ENCODE data around the gene COX8A. TPM values are rescaled to one million over a fixed set of nuclear protein-coding genes. Genes with fewer than 3 reads are reported as not detected.

Gene COX8A
- total RNA-seq, 1 donor from 2014 or later: 389 TPM

GRCh38 chr11:64010783-64011182, 36.4 kb downstream of the COX8A start:
- no peak for TF ChIP-seq CTCF (conservative IDR thresholded peaks at IDR 0.05)
- Mint-ChIP-seq H3K36me3 (ENCODE audit: low read depth) (no peaks in the 10 kb centered on the region), H3K27me3 (ENCODE audit: low read depth) (peaks cover 29% of the 10 kb centered on the region), H3K27ac (ENCODE audit: unreplicated experiment) (no peak overlapping the region), H3K9me3 (no peaks in the 10 kb centered on the region), H3K4me3 (no peak overlapping the region), H3K4me1 (peaks cover 35% of the 10 kb centered on the region)
- DNase-seq (ENCODE audit: low read depth, low spot score): no peak

GRCh38 chr11:64011371-64011770, 37.0 kb downstream of the COX8A start:
- Mint-ChIP-seq H3K27ac (ENCODE audit: unreplicated experiment) (no peak overlapping the region), H3K36me3 (ENCODE audit: low read depth) (no peaks in the 10 kb centered on the region), H3K9me3 (no peaks in the 10 kb centered on the region), H3K4me1 (peaks cover 36% of the 10 kb centered on the region), H3K27me3 (ENCODE audit: low read depth) (peaks cover 24% of the 10 kb centered on the region), H3K4me3 (no peak overlapping the region)
- DNase-seq (ENCODE audit: low read depth, low spot score): no peak
- TF ChIP-seq CTCF (conservative IDR thresholded peaks at IDR 0.05): no peak

- H3K27me3 Mint-ChIP-seq (ENCODE audit: low read depth): peaks cover 8% of the 10 kb centered on the region
- H3K9me3 Mint-ChIP-seq: no peaks in the 10 kb centered on the region
- H3K36me3 Mint-ChIP-seq (ENCODE audit: low read depth): no peaks in the 10 kb centered on the region
- DNase-seq (ENCODE audit: low read depth, low spot score): no peak
- no peak for TF ChIP-seq CTCF (conservative IDR thresholded peaks at IDR 0.05)
- H3K4me3 Mint-ChIP-seq: peak overlapping the region; percentile 44
- H3K27ac Mint-ChIP-seq (ENCODE audit: unreplicated experiment): no peak overlapping the region
- peaks cover 27% of the 10 kb centered on the region for H3K4me1 Mint-ChIP-seq
These were observed 38.9 kb downstream of the COX8A start for GRCh38 chr11:64013141-64013896.

GRCh38 chr11:64014356-64014755, 39.9 kb downstream of the COX8A start:
- Mint-ChIP-seq H3K27ac (ENCODE audit: unreplicated experiment) (no peak overlapping the region), H3K9me3 (no peaks in the 10 kb centered on the region), H3K4me3 (no peak overlapping the region), H3K4me1 (peaks cover 27% of the 10 kb centered on the region), H3K27me3 (ENCODE audit: low read depth) (peaks cover 3% of the 10 kb centered on the region), H3K36me3 (ENCODE audit: low read depth) (no peaks in the 10 kb centered on the region)
- no peak for DNase-seq (ENCODE audit: low read depth, low spot score)
- no peak for TF ChIP-seq CTCF (conservative IDR thresholded peaks at IDR 0.05)

GRCh38 chr11:64015510-64015909, 41.1 kb downstream of the COX8A start:
- Mint-ChIP-seq H3K27me3 (ENCODE audit: low read depth) (peaks cover 9% of the 10 kb centered on the region), H3K4me3 (no peak overlapping the region), H3K27ac (ENCODE audit: unreplicated experiment) (peak overlapping the region; percentile 82), H3K4me1 (peaks cover 27% of the 10 kb centered on the region), H3K36me3 (ENCODE audit: low read depth) (no peaks in the 10 kb centered on the region), H3K9me3 (no peaks in the 10 kb centered on the region)
- TF ChIP-seq CTCF (conservative IDR thresholded peaks at IDR 0.05): no peak
- DNase-seq (ENCODE audit: low read depth, low spot score): no peak
